GM21423 (cell line): ENCODE data around the gene ACAD11.
"Not testable (repeated sequence)": the region's sequence is repeated elsewhere in the genome, so short reads cannot be mapped to it uniquely, and the experiment has no call there.

ENCODE experiments used
- ATAC-seq: cut with Tn5 transposase; IDR thresholded peaks from one replicate; pipeline ENCODE4 v1.9.1; 2021; ENCODE audit warnings: mild to moderate bottlenecking, moderate library complexity; ENCODE audit not compliant: unreplicated experiment

ACAD11 gene

GRCh38 chr3:132650153-132650552 is 9.5 kb downstream of the ACAD11 start:
- ATAC-seq = no peak

- no peak for ATAC-seq
Observed at GRCh38 chr3:132645058-132645457, 14.6 kb downstream of the ACAD11 start.

- ATAC-seq = no peak
Observed at GRCh38 chr3:132643366-132643765, 16.2 kb downstream of the ACAD11 start.

GRCh38 chr3:132642539-132642847 is 17.1 kb downstream of the ACAD11 start:
- ATAC-seq = no peak

- ATAC-seq = no peak
Observed at GRCh38 chr3:132641837-132642538, 17.6 kb downstream of the ACAD11 start.

GRCh38 chr3:132641427-132641826 is 18.2 kb downstream of the ACAD11 start:
- not testable (repeated sequence) for ATAC-seq

- ATAC-seq = no peak
Observed at GRCh38 chr3:132638706-132639105, 20.9 kb downstream of the ACAD11 start.

- ATAC-seq = no peak
Observed at GRCh38 chr3:132637590-132637989, 22.0 kb downstream of the ACAD11 start.

- ATAC-seq = no peak
Observed at GRCh38 chr3:132635052-132635451, 24.6 kb downstream of the ACAD11 start.

GRCh38 chr3:132630612-132631011 is 29.0 kb downstream of the ACAD11 start:
- no peak for ATAC-seq

- ATAC-seq = no peak
Observed at GRCh38 chr3:132629928-132630327, 29.7 kb downstream of the ACAD11 start.

- no peak for ATAC-seq
Observed at GRCh38 chr3:132628157-132628556, 31.5 kb downstream of the ACAD11 start.

GRCh38 chr3:132626955-132627354 is 32.7 kb downstream of the ACAD11 start:
- ATAC-seq = no peak

- peak; percentile 88 for ATAC-seq
Observed at GRCh38 chr3:132625613-132626012, 34.0 kb downstream of the ACAD11 start.

GRCh38 chr3:132624790-132625189 is 34.8 kb downstream of the ACAD11 start:
- no peak for ATAC-seq

- no peak for ATAC-seq
Observed at GRCh38 chr3:132623646-132624045, 36.0 kb downstream of the ACAD11 start.

- ATAC-seq = no peak
Observed at GRCh38 chr3:132622761-132623160, 36.8 kb downstream of the ACAD11 start.

- ATAC-seq = no peak
Observed at GRCh38 chr3:132622148-132622547, 37.5 kb downstream of the ACAD11 start.

- no peak for ATAC-seq
Observed at GRCh38 chr3:132616780-132617179, 42.8 kb downstream of the ACAD11 start.

- no peak for ATAC-seq
Observed at GRCh38 chr3:132615881-132616280, 43.7 kb downstream of the ACAD11 start.

GRCh38 chr3:132615301-132615700 is 44.3 kb downstream of the ACAD11 start:
- ATAC-seq = not testable (repeated sequence)

- not testable (repeated sequence) for ATAC-seq
Observed at GRCh38 chr3:132606620-132607019, 53.0 kb downstream of the ACAD11 start.

GRCh38 chr3:132606085-132606484 is 53.5 kb downstream of the ACAD11 start:
- no peak for ATAC-seq
